RCC 7860 (cell line): ENCODE results near the gene DDX51.

Experiments used
- DNase-seq: peaks from one replicate; pipeline ENCODE4 v3.0.0-alpha.2; 2015; ENCODE audit warnings: low spot score
- FAIRE-seq: peaks from 2 replicates; lab custom pipeline; 2012; peaks lifted over from hg19 to GRCh38; lab: Jason Lieb, UNC

The DDX51 gene

DNA sequence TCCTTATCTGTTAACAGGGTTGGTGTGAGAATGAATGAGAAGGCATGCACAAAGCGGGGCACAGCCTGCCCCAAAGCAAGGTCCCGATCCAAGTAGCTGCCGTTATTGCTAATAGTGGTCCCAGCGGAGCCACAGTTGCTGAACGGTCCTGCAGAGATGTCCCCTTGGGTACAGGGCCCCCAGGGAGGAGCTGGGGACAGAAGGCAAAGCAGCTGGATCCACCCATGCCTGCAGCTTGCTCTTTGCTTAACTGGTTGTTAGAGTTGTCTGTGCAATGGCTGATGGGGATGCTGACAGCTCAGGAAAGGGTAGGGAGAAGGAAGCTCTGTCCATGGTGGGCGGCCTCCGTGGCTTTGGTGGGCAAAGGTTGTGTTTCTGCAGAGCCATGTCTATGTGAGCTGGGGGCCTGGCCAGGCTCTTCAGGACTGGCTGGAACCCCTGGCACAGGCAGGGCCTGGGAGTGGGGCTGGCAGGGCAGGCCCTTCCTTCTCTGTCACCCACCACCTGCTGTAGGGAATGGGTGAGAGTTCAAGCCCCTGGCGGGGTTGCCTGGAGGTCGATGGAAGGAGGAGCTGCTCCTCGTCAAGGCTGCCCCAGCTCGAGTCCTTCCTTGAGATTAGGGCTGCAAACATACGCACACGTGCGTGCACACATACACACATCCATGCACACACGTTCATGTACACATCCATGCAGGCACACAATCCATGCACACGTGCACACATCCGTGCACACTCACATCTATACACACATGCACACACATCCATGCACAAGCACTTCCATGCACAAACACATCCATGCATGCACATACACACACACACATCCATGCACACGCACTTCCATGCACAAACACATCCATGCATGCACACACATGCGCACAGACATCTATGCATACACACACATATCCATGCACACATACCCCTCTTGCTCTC lies 35.6 kb upstream of the DDX51 start:
- FAIRE-seq: no peak
- DNase-seq: no peak

- FAIRE-seq: no peak
- DNase-seq: no peak
Measured at GRCh38 chr12:132178801-132179401, 34.8 kb upstream of the DDX51 start.

DNA sequence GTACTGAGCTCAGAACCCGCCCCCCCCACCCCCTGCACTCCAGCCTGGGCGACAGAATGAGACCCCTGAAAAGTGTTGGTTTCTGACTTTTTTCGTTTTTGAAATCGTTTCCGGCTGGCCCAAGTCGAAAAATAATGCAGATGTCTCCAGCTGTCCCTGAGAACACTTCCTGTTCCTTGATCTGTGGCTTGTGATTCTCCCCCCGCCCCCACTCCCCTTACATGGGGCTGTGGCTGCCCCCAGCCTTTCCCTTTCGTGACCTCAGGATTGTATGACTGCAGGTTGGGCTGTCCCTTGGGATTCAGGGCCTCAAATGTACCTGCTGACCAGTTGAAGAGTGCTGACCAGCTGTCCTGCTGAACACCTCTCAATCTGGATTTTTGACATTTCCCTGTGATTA lies 34.2 kb upstream of the DDX51 start:
- DNase-seq (no peak), FAIRE-seq (no peak)

- no peak for FAIRE-seq
- no peak for DNase-seq
Measured at GRCh38 chr12:132176920-132177551, 32.9 kb upstream of the DDX51 start.

GRCh38 chr12:132176385-132176919 lies 32.3 kb upstream of the DDX51 start:
- no peak for DNase-seq
- no peak for FAIRE-seq

- FAIRE-seq (no peak), DNase-seq (no peak)
Measured at GRCh38 chr12:132175496-132176384, 31.6 kb upstream of the DDX51 start.

GRCh38 chr12:132174839-132175490 lies 30.8 kb upstream of the DDX51 start:
- FAIRE-seq (no peak), DNase-seq (no peak)

DNA sequence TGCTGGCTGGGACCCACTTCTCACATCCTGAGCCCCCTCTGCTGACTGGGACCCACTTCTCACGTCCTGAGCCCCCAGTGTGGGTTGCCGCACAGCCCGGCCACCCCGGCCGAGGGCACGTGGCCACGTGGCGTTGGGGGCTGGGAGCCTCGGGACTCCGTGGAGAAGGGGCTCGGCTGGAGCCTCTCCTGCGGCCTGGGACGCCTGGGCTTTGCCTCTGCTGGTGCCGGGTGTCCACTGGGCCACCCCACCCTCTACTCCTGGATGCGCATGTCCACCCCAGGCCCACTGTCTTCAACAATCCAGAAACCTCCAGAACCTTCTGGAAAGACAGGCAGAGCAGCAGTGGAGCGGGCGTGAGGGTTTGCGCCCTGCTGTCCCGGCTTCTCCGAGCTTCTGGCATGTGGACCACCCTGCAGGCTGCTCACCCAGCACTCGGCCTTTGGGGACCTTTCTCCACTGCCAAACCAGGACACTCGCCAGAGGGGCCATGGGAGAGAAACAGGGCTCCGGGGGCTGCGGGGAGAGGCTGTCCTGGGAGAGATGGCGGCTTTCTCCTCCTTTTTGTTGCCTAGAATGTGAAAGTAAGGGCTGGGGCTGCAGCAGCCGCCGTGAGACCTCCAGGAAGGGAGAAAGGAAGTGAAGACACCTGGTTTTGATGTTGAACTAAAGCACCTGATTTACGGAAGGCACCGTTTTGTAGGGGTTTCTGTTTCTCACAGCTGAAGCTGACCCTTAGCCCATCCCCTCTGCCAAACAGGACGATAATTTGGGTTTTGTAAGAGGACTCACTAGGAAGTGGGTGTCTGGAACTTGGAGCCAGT lies 30.1 kb upstream of the DDX51 start:
- FAIRE-seq (no peak), DNase-seq (no peak)

DNA sequence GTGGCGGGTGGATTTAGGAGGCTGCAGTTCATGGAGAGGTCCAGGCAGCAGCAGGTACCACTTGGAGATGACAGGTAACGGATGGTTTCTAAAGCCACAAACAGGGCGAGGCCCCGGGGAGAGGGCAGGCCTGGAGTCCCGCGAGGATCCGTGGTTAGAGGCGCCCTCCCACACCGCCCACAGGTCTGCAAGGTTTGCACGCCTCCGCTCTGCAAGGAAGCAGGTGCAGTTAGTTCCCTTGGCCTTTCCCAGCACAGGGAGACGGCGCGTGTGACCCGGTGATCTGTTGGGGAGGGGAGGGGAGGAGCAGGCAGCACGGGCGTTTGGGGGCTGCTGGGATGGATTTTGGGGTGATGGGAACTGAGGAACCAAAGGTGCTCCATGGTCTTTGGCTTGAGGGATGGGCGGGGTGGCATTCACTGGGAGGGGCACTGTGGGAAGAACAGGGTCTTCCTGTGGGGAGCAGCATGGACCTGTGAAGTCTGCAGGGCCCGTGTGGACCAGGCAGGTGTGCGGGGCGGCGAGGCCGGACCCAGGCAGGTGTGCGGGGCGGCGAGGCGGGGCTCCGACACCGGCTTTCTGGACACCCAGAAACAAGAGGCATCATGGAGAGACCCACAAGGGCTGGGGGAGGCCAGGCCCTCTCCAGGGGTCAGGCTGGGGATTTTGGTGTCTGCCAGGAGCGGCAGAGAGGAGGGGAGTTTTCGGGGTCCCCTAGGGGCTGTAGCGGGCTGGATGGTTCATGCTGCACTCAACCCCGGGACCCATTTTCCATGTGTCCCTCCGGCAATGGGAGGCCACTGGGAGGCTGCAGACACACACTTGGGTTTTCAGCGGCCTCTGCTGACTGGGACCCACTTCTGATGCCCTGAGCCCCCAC lies 29.3 kb upstream of the DDX51 start:
- DNase-seq (no peak), FAIRE-seq (no peak)

DNA sequence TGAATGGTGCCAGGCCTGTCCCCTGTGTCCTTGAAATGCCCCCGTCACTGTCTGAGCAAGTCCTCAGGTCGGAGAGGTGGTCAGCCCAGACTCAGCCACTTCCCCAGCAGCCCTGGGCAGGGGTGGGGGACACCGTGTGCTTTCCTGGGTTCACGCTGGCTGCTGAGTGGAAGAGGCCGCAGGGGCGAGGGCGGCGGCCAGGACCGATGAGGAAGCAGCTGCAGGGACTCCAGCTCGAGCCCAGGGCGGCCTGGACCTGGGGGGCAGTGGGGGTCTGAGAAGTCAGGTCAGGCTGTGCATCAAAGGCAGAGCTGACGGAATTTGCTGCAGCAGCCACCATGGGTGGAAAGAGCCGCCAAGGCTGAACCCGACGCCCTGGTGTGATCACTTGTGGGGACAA lies 28.5 kb upstream of the DDX51 start:
- FAIRE-seq: no peak
- no peak for DNase-seq

DNA sequence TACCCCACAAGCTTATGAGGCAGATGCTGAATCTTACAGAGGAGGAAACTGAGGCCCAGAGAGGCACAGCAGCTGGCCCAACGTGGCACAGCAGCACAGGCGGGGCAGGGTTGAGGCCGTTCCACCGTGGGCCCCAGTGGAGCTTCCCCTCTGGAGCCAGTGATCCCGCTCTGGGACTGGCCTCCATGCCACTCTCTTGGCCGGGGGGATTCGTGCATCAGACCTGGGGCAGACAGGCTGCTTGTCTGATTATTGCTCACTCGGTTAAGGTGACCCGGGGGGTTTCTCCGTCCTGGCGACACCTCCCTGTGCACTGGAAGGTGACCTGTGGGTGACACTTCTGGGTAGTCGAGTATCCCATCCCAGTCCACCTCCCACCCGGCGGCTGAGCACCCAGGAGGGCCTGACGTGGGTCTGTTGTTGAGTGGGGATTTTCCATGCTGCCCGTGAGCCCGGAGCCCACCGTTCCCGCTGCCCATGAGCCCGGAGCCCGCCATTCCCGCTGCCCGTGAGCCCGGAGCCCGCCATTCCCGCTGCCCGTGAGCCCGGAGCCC lies 27.9 kb upstream of the DDX51 start:
- DNase-seq: no peak
- no peak for FAIRE-seq

GRCh38 chr12:132171293-132171967 lies 27.3 kb upstream of the DDX51 start:
- FAIRE-seq (no peak), DNase-seq (no peak)

- no peak for DNase-seq
- FAIRE-seq: no peak
Measured at GRCh38 chr12:132170637-132171292, 26.6 kb upstream of the DDX51 start.

GRCh38 chr12:132170094-132170636 lies 26.0 kb upstream of the DDX51 start:
- FAIRE-seq (no peak), DNase-seq (peak; percentile 18)

DNA sequence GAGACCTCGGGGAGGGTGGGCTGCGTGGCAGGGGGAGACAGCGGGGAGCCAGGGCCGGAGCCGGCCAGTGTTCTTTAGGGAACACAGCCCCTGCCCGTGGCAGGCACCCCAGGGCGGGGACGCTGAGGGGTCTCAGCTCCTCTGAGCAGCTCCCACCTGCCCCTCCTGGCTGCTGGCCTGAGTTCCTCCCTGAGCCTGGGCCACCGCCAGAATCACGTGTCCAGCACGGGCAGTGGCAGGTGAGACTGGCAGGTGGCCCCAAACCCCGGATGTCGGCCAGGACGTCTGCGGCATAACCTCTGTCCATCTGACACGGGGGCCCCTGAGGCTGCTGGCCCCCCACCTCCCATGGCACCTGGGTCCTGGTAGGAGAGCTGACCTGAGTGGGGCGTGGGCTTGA lies 25.3 kb upstream of the DDX51 start:
- DNase-seq (no peak), FAIRE-seq (no peak)

DNA sequence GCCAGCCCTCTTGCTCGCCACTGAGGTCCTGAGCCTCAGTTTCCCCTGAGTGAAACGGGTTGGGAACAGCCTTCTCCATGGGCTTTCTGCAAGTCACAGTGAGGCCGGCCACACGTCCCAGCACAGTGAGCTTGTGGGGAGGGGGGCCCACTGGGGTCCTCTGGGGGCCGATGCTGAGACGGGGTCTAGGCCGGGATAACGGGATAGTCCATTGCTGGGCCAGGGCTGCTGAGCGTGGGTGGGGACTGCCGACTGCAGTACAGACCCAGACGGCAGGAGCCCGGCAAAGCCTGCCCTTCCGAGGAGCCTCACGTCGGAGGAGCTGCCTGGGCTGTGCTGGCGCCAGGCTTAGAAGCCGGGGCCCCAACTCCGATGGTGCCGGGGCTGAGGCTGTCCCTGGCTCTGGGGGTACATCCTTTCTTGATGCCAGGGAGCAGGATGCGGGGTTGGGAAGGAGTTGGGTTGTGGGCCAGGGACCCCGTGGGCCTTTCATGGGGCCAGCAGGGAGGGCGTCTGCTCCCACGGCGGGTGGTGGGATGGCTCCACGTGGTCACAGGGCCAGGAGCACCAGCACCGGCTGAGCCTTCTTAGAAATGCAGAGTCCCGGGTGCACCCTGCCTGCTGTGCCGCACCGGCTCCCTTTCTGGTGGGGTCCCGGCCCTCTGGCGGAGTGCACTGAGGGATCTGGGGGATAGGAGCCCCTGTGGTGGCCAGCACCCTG lies 24.4 kb upstream of the DDX51 start:
- DNase-seq (no peak), FAIRE-seq (no peak)
